ENCODE data around the gene APAF1. TPM values are rescaled to one million over a fixed set of nuclear protein-coding genes. Genes with fewer than 3 reads are reported as not detected.

Gene APAF1
- total and polyA plus RNA-seq, 2 of the 13 experiments (the other 11 are each of a cell fraction or from before 2014, with no cell fraction given): 6.0 to 13.0 TPM

- TF ChIP-seq ZZZ3 (CRISPR knock-in tag; IDR thresholded peaks at IDR 0.05; ENCODE audit: borderline replicate concordance): no peak
- TF ChIP-seq ZNF672 (CRISPR knock-in tag; IDR thresholded peaks at IDR 0.05): no peak
- no peak for TF ChIP-seq AKNA (CRISPR knock-in tag; IDR thresholded peaks at IDR 0.05; ENCODE audit: borderline replicate concordance)
- TF ChIP-seq ZFY (CRISPR knock-in tag; IDR thresholded peaks at IDR 0.05): peak; percentile 94
- TF ChIP-seq TARDBP (CRISPR knock-in tag; IDR thresholded peaks at IDR 0.05): no peak
These were observed 718 bp upstream of the APAF1 start (continued) for GRCh38 chr12:98644433-98644711.

- H3K9me3 ChIP-seq (ENCODE audit: low read length): no peaks in the 10 kb centered on the region
- DNase-seq (ENCODE audit: low spot score) (no peak), ATAC-seq (peak; percentile 35), FAIRE-seq (peak; percentile 12)
- H4K20me1 ChIP-seq (ENCODE audit: insufficient read depth, low read length): no peaks in the 10 kb centered on the region; the same call in 1 of the 2 replicates
- CTCF ChIA-PET (ENCODE audit: low intra/inter-chr PET ratio, low total read pairs): no interaction called here
- 2% methylated on average over 10 of the region's 24 CpGs for WGBS (ENCODE audit: low lambda C conversion rate)
- H3K4me3 ChIP-seq (replicated peaks in 1 of 3; ENCODE audit: insufficient read depth in 1 of 3, low read depth in 2 of 3, low read length in 3 of 3): peak overlapping the region; percentile 68 to 99 (median 95)
- intact Hi-C loops (cut with micrococcal nuclease; ENCODE audit: unreplicated experiment) (loop anchor here (2.0 kb wide), 2 partner anchors 79 to 143 kb away; no protein-coding TSS in a partner anchor), in situ Hi-C loops (cut with HindIII; ENCODE audit: extremely low pct_ligation_motif_present, low pct_unique_long_range_greater_than_20kb) (no loop called here)
- peak overlapping the region; percentile 84 for H3K27ac ChIP-seq (ENCODE audit: extremely low read length, insufficient read depth, low read length)
- peaks cover 55% of the 10 kb centered on the region for H3K79me2 ChIP-seq (ENCODE audit: insufficient read depth, low read length)
- peak overlapping the region; percentile 88 for H3K9ac ChIP-seq (ENCODE audit: insufficient read depth, low read depth, low read length)
- BruUV-seq (replicated peaks): TSS peak; percentile 76
- H3K36me3 ChIP-seq (replicated peaks in 1 of 2; ENCODE audit: control insufficient read depth in 1 of 2, insufficient read depth in 2 of 2, low read length in 2 of 2): peaks cover 3 to 21% of the 10 kb centered on the region in 2 experiments; a peak in 3 of 5 replicates
- POLR2A ChIA-PET: no interaction called here
- peaks cover 39% of the 10 kb centered on the region for H3K4me1 ChIP-seq (ENCODE audit: insufficient read depth, low read length)
- H3K27me3 ChIP-seq (ENCODE audit: control insufficient read depth in 1 of 2, insufficient read depth in 2 of 2, low read length in 2 of 2): no peaks in the 10 kb centered on the region; a peak in 1 of 5 replicates
- peak overlapping the region; percentile 70 for H3K4me2 ChIP-seq (ENCODE audit: low read depth, low read length)
- H2AFZ ChIP-seq (ENCODE audit: low read length): peak overlapping the region; percentile 66
- 0 out of 2 replicates have a peak, but pooled peaks have one; percentile 35 for TF ChIP-seq DZIP1 (CRISPR knock-in tag; IDR thresholded peaks at IDR 0.05)
- TF ChIP-seq NAIF1 (CRISPR knock-in tag; IDR thresholded peaks at IDR 0.05; ENCODE audit: borderline replicate concordance): no peak; the same call in 1 of the 2 replicates
- TF ChIP-seq ZBTB7B (CRISPR knock-in tag; IDR thresholded peaks at IDR 0.05): peak; percentile 81; the same call in 1 of the 2 replicates
- TF ChIP-seq ZNF670 (CRISPR knock-in tag; IDR thresholded peaks at IDR 0.05; ENCODE audit: borderline replicate concordance): peak; percentile 42; the same call in 1 of the 2 replicates
- peak; percentile 93 for TF ChIP-seq ZNF121 (CRISPR knock-in tag; IDR thresholded peaks at IDR 0.05)
- no peak for TF ChIP-seq NKX3-1 (CRISPR knock-in tag; IDR thresholded peaks at IDR 0.05)
- TF ChIP-seq TGIF2 (CRISPR knock-in tag; IDR thresholded peaks at IDR 0.05): no peak
- TF ChIP-seq ZNF501 (CRISPR knock-in tag; IDR thresholded peaks at IDR 0.05): no peak
- no peak; the same call in 1 of the 2 replicates for TF ChIP-seq ZNF263 (CRISPR knock-in tag; IDR thresholded peaks at IDR 0.05)
- TF ChIP-seq ZNF329 (CRISPR knock-in tag; IDR thresholded peaks at IDR 0.05; ENCODE audit: low read depth): no peak
- TF ChIP-seq MTF2 (CRISPR knock-in tag; IDR thresholded peaks at IDR 0.05; ENCODE audit: borderline replicate concordance): no peak
- TF ChIP-seq NFE2 (CRISPR knock-in tag; IDR thresholded peaks at IDR 0.05): no peak
- TF ChIP-seq ZNF547 (CRISPR knock-in tag; IDR thresholded peaks at IDR 0.05): no peak
These were observed 530 bp downstream of the APAF1 start for GRCh38 chr12:98645572-98646067.
